A549 (cell line): ENCODE results near the gene SINHCAF. TPM values are rescaled to one million over a fixed set of nuclear protein-coding genes. Genes with fewer than 3 reads are reported as not detected.

Source experiments
- ATAC-seq, 2 experiments: fragments of 200-7000 bp in 1 of 2; fragments of >200 bp in 1 of 2; cut with Nextera tagmentation in 1 of 2; cut with Tn5 transposase in 1 of 2; 3 replicates each; pipeline versions ENCODE4 v1.8.0 to v1.9.1; 2018 to 2020; ENCODE audit warnings: mild to moderate bottlenecking in 1 of 2, moderate library complexity in 1 of 2
- CTCF ChIA-PET: fragments of 300-600 bp; sonication (Branson Sonifier 250); formaldehyde crosslinking; extraction: SDS; loops from one replicate; lab custom pipeline; 2021; ENCODE audit warnings: antibody characterized with exemption, inconsistent platforms; lab: Yijun Ruan, JAX
- POLR2A ChIA-PET: fragments of 350-600 bp; formaldehyde crosslinking; extraction: SDS; loops from one replicate; lab custom pipeline; 2021; ENCODE audit warnings: antibody characterized with exemption, inconsistent platforms; lab: Yijun Ruan, JAX
- DNase-seq, 2 experiments: peaks; one replicate each; pipeline versions ENCODE4 v3.0.0 to v3.0.0-alpha.2; 2011 to 2016; ENCODE audit warnings: low read depth in 1 of 2, low spot score in 1 of 2
- FAIRE-seq: peaks from 2 replicates; lab custom pipeline; 2011; peaks lifted over from hg19 to GRCh38; lab: Jason Lieb, UNC
- H3K27ac ChIP-seq, 2 experiments: fragments of >200 bp; sonication (Bioruptor Twin); formaldehyde crosslinking; 3 replicates each; pipeline ENCODE4 v1.5.1; 2016 to 2017
- H3K4me1 ChIP-seq: fragments of >200 bp; sonication (Bioruptor Twin); formaldehyde crosslinking; 3 replicates; pipeline ENCODE4 v1.6.1; 2016
- H3K4me2 ChIP-seq: fragments of >200 bp; sonication (Bioruptor Twin); formaldehyde crosslinking; 3 replicates; pipeline ENCODE4 v1.6.1; 2016
- H3K4me3 ChIP-seq: fragments of >200 bp; sonication (Bioruptor Twin); formaldehyde crosslinking; 3 replicates; pipeline ENCODE4 v1.5.1; 2016
- H3K9me3 ChIP-seq: fragments of >200 bp; sonication (Bioruptor Twin); formaldehyde crosslinking; 3 replicates; pipeline ENCODE4 v1.6.1; 2016
- CEBPB ChIP-seq, 2 experiments: fragments of >200 bp in 1 of 2; sonication (Bioruptor Twin) in 1 of 2; formaldehyde crosslinking in 1 of 2; IDR thresholded peaks; 2 replicates each; pipeline ENCODE4 v1.6.1; 2012 to 2016
- CTCF ChIP-seq: fragments of >200 bp; sonication (Bioruptor Twin); formaldehyde crosslinking; IDR thresholded peaks from 3 replicates; pipeline ENCODE4 v1.5.1; 2016
- ELK1 ChIP-seq: fragments of 150-350 bp; IDR thresholded peaks from 2 replicates; pipeline ENCODE4 v1.6.1; 2014; ENCODE audit warnings: low read depth, mild to moderate bottlenecking, low read length
- ESRRA ChIP-seq: fragments of 150-350 bp; IDR thresholded peaks from 2 replicates; pipeline ENCODE4 v1.6.1; 2014; ENCODE audit warnings: mild to moderate bottlenecking, low read length, borderline replicate concordance
- FOXS1 ChIP-seq: fragments of 250-450 bp; sonication (Bioruptor Pico); IDR thresholded peaks from 2 replicates; pipeline ENCODE4 v1.5.0; 2020; ENCODE audit warnings: mild to moderate bottlenecking, moderate library complexity
- HOXB5 ChIP-seq: fragments of 250-450 bp; sonication (Bioruptor Pico); IDR thresholded peaks from 2 replicates; pipeline ENCODE4 v1.5.0; 2020; ENCODE audit warnings: mild to moderate bottlenecking, moderate library complexity
- KDM5A ChIP-seq: fragments of 200-600 bp; sonication (generic); IDR thresholded peaks from 2 replicates; pipeline ENCODE4 v1.6.1; 2016; ENCODE audit warnings: antibody characterized with exemption, mild to moderate bottlenecking
- MAFK ChIP-seq: fragments of 450-650 bp; IDR thresholded peaks from 2 replicates; pipeline ENCODE4 v1.6.1; 2014; ENCODE audit not compliant: partially characterized antibody
- MAZ ChIP-seq: fragments of 150-350 bp; IDR thresholded peaks from 2 replicates; pipeline ENCODE4 v1.6.1; 2014; ENCODE audit warnings: antibody characterized with exemption, low read depth, low read length, borderline replicate concordance
- NR3C1 ChIP-seq: fragments of >200 bp; sonication (Bioruptor Twin); formaldehyde crosslinking; IDR thresholded peaks from 3 replicates; pipeline ENCODE4 v1.6.1; 2017
- PHF8 ChIP-seq: fragments of 200-600 bp; sonication (generic); IDR thresholded peaks from 2 replicates; pipeline ENCODE4 v1.6.1; 2016; ENCODE audit warnings: low read depth, mild to moderate bottlenecking, antibody characterized with exemption, moderate library complexity, borderline replicate concordance
- RAD21 ChIP-seq, 2 experiments: fragments of >200 bp in 1 of 2; sonication (Bioruptor Twin) in 1 of 2; formaldehyde crosslinking in 1 of 2; IDR thresholded peaks in 1 of 2; conservative IDR thresholded peaks in 1 of 2; 2 replicates in 1 of 2; 3 replicates in 1 of 2; pipeline ENCODE4 v1.6.1; 2012 to 2018; ENCODE audit warnings: inconsistent platforms in 1 of 2
- REST ChIP-seq: fragments of 200-600 bp; sonication (generic); IDR thresholded peaks from 2 replicates; pipeline ENCODE4 v1.6.1; 2016; ENCODE audit warnings: antibody characterized with exemption, mild to moderate bottlenecking, moderate library complexity
- USF2 ChIP-seq: fragments of 450-650 bp; IDR thresholded peaks from 2 replicates; pipeline ENCODE4 v1.6.1; 2014; ENCODE audit warnings: antibody characterized with exemption
- ZC3H11A ChIP-seq: fragments of 450-650 bp; IDR thresholded peaks from 2 replicates; pipeline ENCODE4 v1.6.1; 2014; ENCODE audit warnings: antibody characterized with exemption, mild to moderate bottlenecking
- ZFP36 ChIP-seq: fragments of 450-650 bp; IDR thresholded peaks from 2 replicates; pipeline ENCODE4 v1.6.1; 2014; ENCODE audit warnings: borderline replicate concordance; ENCODE audit not compliant: partially characterized antibody
- ZNF302 ChIP-seq: fragments of 250-450 bp; sonication (Bioruptor Pico); IDR thresholded peaks from 2 replicates; pipeline ENCODE4 v1.9.0; 2021; ENCODE audit warnings: inconsistent platforms, mild to moderate bottlenecking, moderate library complexity
- ZSCAN20 ChIP-seq: fragments of 250-450 bp; sonication (Bioruptor Pico); IDR thresholded peaks from 2 replicates; pipeline ENCODE4 v1.8.0; 2022; ENCODE audit warnings: mild to moderate bottlenecking, moderate library complexity
- whole genome bisulfite sequencing: methylation state at CpG from one replicate; pipeline ENCODE4 v1.1.6; 2017; ENCODE audit errors: missing lambda C conversion rate; 5-methylcytosine and 5-hydroxymethylcytosine counted together
- polyA plus RNA-seq, 4 experiments: library from polyadenylated mRNA; depleted of rRNA in 3 of 4; stranded (reverse); fragments of >200 nt; fragmentation: RNase III in 1 of 4; extraction: RNeasy Plus Mini Kit Qiagen cat#74134 plus additional on column Dnase treatment in 1 of 4; gene quantifications; 2 replicates in 3 of 4; 3 replicates in 1 of 4; pipeline ENCODE4 v1.2.3, GENCODE V29; 2011 to 2017

The SINHCAF gene
- polyA plus RNA-seq, 2 of the 4 experiments (the other 2 are of a cell fraction) = 38.8 to 106 TPM

- Histone ChIP-seq H3K27ac (no peak overlapping the region; a peak in 1 of 6 replicates), H3K4me3 (peak overlapping the region; percentile 32; the same call in 2 of the 3 replicates), H3K9me3 (no peaks in the 10 kb centered on the region), H3K4me2 (peak overlapping the region; percentile 90), H3K4me1 (peaks cover 67% of the 10 kb centered on the region)
- DNase-seq (no peak), ATAC-seq (no peak), FAIRE-seq (no peak)
- CTCF ChIA-PET = interaction anchor here (0.9 to 1.3 kb wide), 2 partner anchors 45 to 81 kb away, joined by 4 read pairs; no protein-coding TSS in a partner anchor
- WGBS = 48% methylated on average over 3 of the region's 3 CpGs
- no peak for TF ChIP-seq MAZ
- no peak for TF ChIP-seq PHF8
- no peak for TF ChIP-seq ZNF302 (CRISPR knock-in tag)
- no peak for TF ChIP-seq KDM5A
- TF ChIP-seq ELK1 = no peak
- no peak for TF ChIP-seq ZC3H11A
- TF ChIP-seq ESRRA = no peak
- TF ChIP-seq NR3C1 = no peak
- no peak for TF ChIP-seq FOXS1 (CRISPR knock-in tag)
- TF ChIP-seq RAD21 (conservative IDR thresholded peaks at IDR 0.05 in 1 of 2, IDR thresholded peaks at IDR 0.05 in 1 of 2) = no peak
- TF ChIP-seq CEBPB (IDR thresholded peaks at IDR 0.05) = no peak
- no peak for TF ChIP-seq CTCF
- no peak for TF ChIP-seq REST
- no peak for TF ChIP-seq ZFP36
- no peak for TF ChIP-seq HOXB5 (CRISPR knock-in tag)
- no peak for TF ChIP-seq USF2
- no peak for TF ChIP-seq ZSCAN20 (CRISPR knock-in tag)
- POLR2A ChIA-PET = no interaction called here
These were observed 9.1 kb downstream of the SINHCAF start for GRCh38 chr12:31316891-31317290.

- H3K4me3 ChIP-seq = no peak overlapping the region
- POLR2A ChIA-PET = no interaction called here
- TF ChIP-seq MAFK = peak; percentile 39
- TF ChIP-seq PHF8 = no peak
- H3K4me1 ChIP-seq = peaks cover 57% of the 10 kb centered on the region
- no peak overlapping the region for H3K27ac ChIP-seq
- H3K4me2 ChIP-seq = peak overlapping the region; percentile 90; the same call in 1 of the 3 replicates
- ATAC-seq (no peak), DNase-seq (no peak), FAIRE-seq (no peak)
- CTCF ChIA-PET = no interaction called here
- H3K9me3 ChIP-seq = no peaks in the 10 kb centered on the region
- 91% methylated on average over 7 of the region's 7 CpGs for WGBS
These were observed 10.0 kb downstream of the SINHCAF start for GRCh38 chr12:31315784-31316465.
